Measurements from ENCODE around the gene NFYC.
A peak's percentile ranks its signal among the peaks of the same experiment; 100 is the strongest.

DNA sequence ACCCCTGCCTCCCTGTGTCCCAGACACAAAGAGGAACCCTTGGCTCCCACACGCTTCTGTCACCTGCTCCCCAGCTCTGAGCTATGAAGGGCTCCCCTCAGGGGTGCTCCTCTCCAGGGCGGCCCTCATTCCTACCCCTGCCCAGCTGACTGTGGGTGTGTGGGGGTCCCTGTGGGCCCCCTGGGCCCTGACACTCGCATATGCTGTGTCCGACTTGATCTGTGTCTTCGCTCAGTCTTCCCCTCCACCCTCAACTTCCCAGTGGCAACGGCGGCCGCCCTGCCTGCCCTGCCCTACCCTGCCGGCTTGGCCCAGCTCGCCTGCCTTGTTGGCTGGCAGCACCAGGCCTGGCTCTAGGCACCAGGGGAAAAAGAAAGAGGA is 93.3 kb downstream of the NFYC start:
- TF ChIP-seq CTCF (IDR thresholded peaks at IDR 0.05 in 4 of 5, conservative IDR thresholded peaks at IDR 0.05 in 1 of 5) (no peak), POLR2A (IDR thresholded peaks at IDR 0.05) (peak in 1 of 2 donors; percentile 14)
